Esophagus muscularis mucosa (tissue), 4 donors: ENCODE results near the gene BHMT2. TPM values are rescaled to one million over a fixed set of nuclear protein-coding genes. Genes with fewer than 3 reads are reported as not detected.

Source experiments
- DNase-seq: peaks from one replicate; pipeline ENCODE4 v3.0.0-alpha.2; 2017; ENCODE audit errors: extremely low spot score
- H3K27ac ChIP-seq, 4 donors: fragments of 200-600 bp; sonication (generic); replicated peaks in 1 of 4; 1 replicate in 3 of 4; 2 replicates in 1 of 4; pipeline ENCODE4 v1.5.1; 2016 to 2019; ENCODE audit warnings: mild to moderate bottlenecking in 1 of 4
- H3K27me3 ChIP-seq, 4 donors: fragments of 200-600 bp; sonication (generic); one replicate each; pipeline versions ENCODE4 v1.5.1 to v1.6.0; 2016 to 2019
- H3K36me3 ChIP-seq, 4 donors: fragments of 200-600 bp; sonication (generic); one replicate each; pipeline ENCODE4 v1.5.1; 2016 to 2019
- H3K4me1 ChIP-seq, 4 donors: fragments of 200-600 bp; sonication (generic); one replicate each; pipeline ENCODE4 v1.5.1; 2016 to 2019
- H3K4me3 ChIP-seq, 4 donors: fragments of 200-600 bp; sonication (generic); 1 replicate in 2 of 4; 2 replicates in 2 of 4; pipeline ENCODE4 v1.5.1; 2016 to 2019; ENCODE audit warnings: mild to moderate bottlenecking in 4 of 4, moderate library complexity in 1 of 4
- H3K9me3 ChIP-seq, 4 donors: fragments of 200-600 bp; sonication (generic); 1 replicate in 3 of 4; 2 replicates in 1 of 4; pipeline ENCODE4 v1.5.1; 2016 to 2019
- CTCF ChIP-seq, 3 experiments: fragments of 200-600 bp in 2 of 3; fragments of 450-650 bp in 1 of 3; sonication (generic) in 2 of 3; IDR thresholded peaks; one replicate each; pipeline ENCODE4 v1.5.1; 2017 to 2019; ENCODE audit warnings: antibody characterized with exemption in 3 of 3, mild to moderate bottlenecking in 2 of 3, moderate library complexity in 1 of 3
- EP300 ChIP-seq: sonication (generic); formaldehyde crosslinking; IDR thresholded peaks from one replicate; pipeline ENCODE4 v1.6.1; 2017; ENCODE audit warnings: antibody characterized with exemption
- POLR2A ChIP-seq: fragments of 450-650 bp; IDR thresholded peaks from one replicate; pipeline ENCODE4 v1.6.1; 2017; ENCODE audit warnings: antibody characterized with exemption, moderate library complexity, mild to moderate bottlenecking, low read depth
- POLR2AphosphoS5 ChIP-seq, 2 donors: sonication (generic); formaldehyde crosslinking; IDR thresholded peaks; one replicate each; pipeline ENCODE4 v1.6.1; 2017; ENCODE audit warnings: antibody characterized with exemption in 2 of 2
- WGBS: methylation state at CpG from one replicate; pipeline ENCODE4 v1.1.5; 2018; 5-methylcytosine and 5-hydroxymethylcytosine counted together
- intact Hi-C: fragments of 100-400 bp; cut with DNase I; formaldehyde crosslinking; loops from one replicate; pipeline ENCODE4 v1.15.1; 2023
- total RNA-seq, 4 donors: library from RNA; depleted of rRNA; stranded (reverse); fragments of >200 nt; gene quantifications; one replicate each; pipeline versions ENCODE4 v1.1.0 to v1.2.1, GENCODE V29; 2016

The BHMT2 gene
- total RNA-seq, 4 donors from 2014 or later, result 44.2 to 105 (median 64.1) TPM

GRCh38 chr5:79042188-79042587, 27.4 kb upstream of the BHMT2 start:
- intact Hi-C loops, result no loop called here

GRCh38 chr5:79047199-79047598, 22.4 kb upstream of the BHMT2 start:
- WGBS, result 88% methylated on average over 3 of the region's 3 CpGs
- H3K9me3 ChIP-seq, result peaks cover 0 to 5% (median 1%) of the 10 kb centered on the region in 4 donors

More at GRCh38 chr5:79042188-79042587, 27.4 kb upstream of the BHMT2 start:
- Histone ChIP-seq H3K9me3 (no peaks in the 10 kb centered on the region), H3K4me3 (no peak overlapping the region), H3K36me3 (no peaks in the 10 kb centered on the region), H3K4me1 (no peaks in the 10 kb centered on the region), H3K27ac (no peak overlapping the region), H3K27me3 (no peaks in the 10 kb centered on the region)
- TF ChIP-seq EP300 (no peak), POLR2AphosphoS5 (IDR thresholded peaks at IDR 0.05) (no peak), POLR2A (no peak), CTCF (IDR thresholded peaks at IDR 0.05) (no peak)
- WGBS, result 87% methylated on average over 3 of the region's 3 CpGs
- no peak for DNase-seq

GRCh38 chr5:79048437-79048836, 21.1 kb upstream of the BHMT2 start:
- intact Hi-C loops, result no loop called here
- Histone ChIP-seq H3K9me3 (peaks cover 0 to 7% (median 3%) of the 10 kb centered on the region in 4 donors), H3K27me3 (no peaks in the 10 kb centered on the region), H3K36me3 (no peaks in the 10 kb centered on the region), H3K4me1 (no peaks in the 10 kb centered on the region), H3K4me3 (no peak overlapping the region), H3K27ac (no peak overlapping the region)
- no peak for TF ChIP-seq POLR2AphosphoS5 (IDR thresholded peaks at IDR 0.05)
- no peak for TF ChIP-seq EP300
- TF ChIP-seq POLR2A, result no peak
- no peak for DNase-seq

More at GRCh38 chr5:79047199-79047598, 22.4 kb upstream of the BHMT2 start:
- no peak for DNase-seq
- Histone ChIP-seq H3K4me1 (no peaks in the 10 kb centered on the region), H3K27ac (no peak overlapping the region), H3K4me3 (no peak overlapping the region), H3K36me3 (no peaks in the 10 kb centered on the region), H3K27me3 (no peaks in the 10 kb centered on the region)
- TF ChIP-seq POLR2A (no peak), EP300 (no peak), POLR2AphosphoS5 (IDR thresholded peaks at IDR 0.05) (no peak), CTCF (IDR thresholded peaks at IDR 0.05) (no peak)
- intact Hi-C loops, result no loop called here

GRCh38 chr5:79050498-79050897, 19.1 kb upstream of the BHMT2 start:
- Histone ChIP-seq H3K4me3 (no peak overlapping the region), H3K27me3 (no peaks in the 10 kb centered on the region), H3K4me1 (no peaks in the 10 kb centered on the region), H3K27ac (no peak overlapping the region), H3K9me3 (peaks cover 0 to 7% (median 3%) of the 10 kb centered on the region in 4 donors), H3K36me3 (no peaks in the 10 kb centered on the region)
- no peak for TF ChIP-seq CTCF (IDR thresholded peaks at IDR 0.05)
- no peak for TF ChIP-seq EP300
- no peak for TF ChIP-seq POLR2A
- TF ChIP-seq POLR2AphosphoS5 (IDR thresholded peaks at IDR 0.05), result no peak
- DNase-seq, result no peak
- 87% methylated on average over 3 of the region's 3 CpGs for WGBS
- intact Hi-C loops, result no loop called here

- TF ChIP-seq CTCF (IDR thresholded peaks at IDR 0.05), result no peak
- TF ChIP-seq POLR2A, result no peak
- TF ChIP-seq POLR2AphosphoS5 (IDR thresholded peaks at IDR 0.05), result no peak
- no peak for TF ChIP-seq EP300
- no peaks in the 10 kb centered on the region for H3K27me3 ChIP-seq
- no peaks in the 10 kb centered on the region for H3K36me3 ChIP-seq
- no peak for DNase-seq
- H3K4me3 ChIP-seq, result no peak overlapping the region
- H3K27ac ChIP-seq, result no peak overlapping the region
- peaks cover 0 to 7% (median 3%) of the 10 kb centered on the region in 4 donors for H3K9me3 ChIP-seq
- H3K4me1 ChIP-seq, result no peaks in the 10 kb centered on the region
- 93% methylated on average over 4 of the region's 4 CpGs for WGBS
- intact Hi-C loops, result no loop called here
Measured at GRCh38 chr5:79053321-79053720, 16.2 kb upstream of the BHMT2 start.
